Measurements from ENCODE around the gene RPS18.
A peak's percentile ranks its signal among the peaks of the same experiment; 100 is the strongest.

RPS18 gene

GRCh38 chr6:33315793-33316602, 44.1 kb downstream of the RPS18 start:
- no peak for DNase-seq

- no peak for DNase-seq
Measured at GRCh38 chr6:33316603-33317418, 44.9 kb downstream of the RPS18 start.

- DNase-seq: no peak
Measured at GRCh38 chr6:33317419-33317668, 45.5 kb downstream of the RPS18 start.

GRCh38 chr6:33317669-33318425, 46.0 kb downstream of the RPS18 start, which contains the start of gene ZBTB22:
TSS of gene ZBTB22 (minus strand) at chr6:33317744. CDS start at chr6:33316916, 828 bp downstream.
- peak; percentile 96 for DNase-seq

- no peak for DNase-seq
Measured at GRCh38 chr6:33318426-33319073, 46.7 kb downstream of the RPS18 start.

- DNase-seq: no peak
Measured at GRCh38 chr6:33319939-33320314, 48.1 kb downstream of the RPS18 start.

GRCh38 chr6:33320315-33321181, 48.7 kb downstream of the RPS18 start:
- DNase-seq: no peak

- no peak for DNase-seq
Measured at GRCh38 chr6:33321227-33321626, 49.4 kb downstream of the RPS18 start.

- DNase-seq: no peak
Measured at GRCh38 chr6:33323623-33323948, 51.7 kb downstream of the RPS18 start.

- DNase-seq: no peak
Measured at GRCh38 chr6:33324125-33324524, 52.2 kb downstream of the RPS18 start.
